ENCODE results near the gene MCF2L2. TPM values are rescaled to one million over a fixed set of nuclear protein-coding genes. Genes with fewer than 3 reads are reported as not detected.

MCF2L2 gene
- polyA plus RNA-seq, 2 of the 4 experiments (the other 2 are of a cell fraction): 0.03 to 0.05 TPM

DNA sequence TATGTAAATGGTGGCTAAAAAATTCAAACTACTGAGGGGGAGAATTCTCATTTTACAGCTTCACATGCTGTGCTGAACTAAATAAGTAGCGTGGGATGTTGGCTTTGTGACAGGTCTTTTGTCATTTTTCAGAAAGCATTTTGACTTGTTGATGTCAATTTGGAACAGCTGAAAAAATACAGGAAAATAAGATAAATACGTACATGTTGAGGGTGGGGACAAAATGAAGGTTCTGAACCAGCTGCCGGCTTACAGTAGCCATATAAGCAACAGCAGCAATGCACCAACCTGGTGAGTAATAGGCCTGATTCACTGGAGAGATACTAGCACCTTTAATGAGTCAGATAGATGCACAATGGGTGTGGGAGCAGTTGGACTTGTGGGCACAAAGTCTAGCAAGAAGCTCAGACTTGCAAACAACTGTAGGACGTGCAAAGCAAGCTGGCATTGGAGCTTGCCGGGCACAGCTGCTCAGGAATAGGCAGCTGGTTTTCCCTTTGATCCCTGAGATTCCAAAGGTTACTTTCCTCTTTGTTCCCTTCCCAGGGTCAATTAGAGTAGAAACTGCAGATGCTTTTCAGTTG is 162.5 kb downstream of the MCF2L2 start:
- H3K4me1 ChIP-seq: peaks cover 26% of the 10 kb centered on the region; the same call in 2 of the 3 replicates
- CTCF ChIA-PET: interaction anchor here (0.6 to 1.8 kb wide), 5 partner anchors 9 to 116 kb away, joined by 3 to 6 read pairs (median 4); no protein-coding TSS in a partner anchor
- no peak overlapping the region for H3K4me3 ChIP-seq
- DNase-seq (ENCODE audit: low read depth in 1 of 2, low spot score in 1 of 2) (peak; percentile 70 to 81), FAIRE-seq (no peak), ATAC-seq (peak; percentile 98)
- TF ChIP-seq SMC3 (IDR thresholded peaks at IDR 0.05) (no peak), RNF2 (IDR thresholded peaks at IDR 0.05; ENCODE audit: borderline replicate concordance, low read depth) (no peak), HDAC2 (IDR thresholded peaks at IDR 0.05) (no peak), NR3C1 (IDR thresholded peaks at IDR 0.05) (no peak), JUNB (IDR thresholded peaks at IDR 0.05) (0 out of 2 replicates have a peak, but pooled peaks have one; percentile 30), CBX8 (IDR thresholded peaks at IDR 0.05) (no peak), PHF8 (IDR thresholded peaks at IDR 0.05; ENCODE audit: borderline replicate concordance, low read depth) (no peak), ZSCAN20 (CRISPR knock-in tag; IDR thresholded peaks at IDR 0.05) (no peak), FOSL2 (IDR thresholded peaks at IDR 0.05) (peak; percentile 51), FOSL2 (CRISPR knock-in tag; IDR thresholded peaks at IDR 0.05) (peak; percentile 82), HEYL (CRISPR knock-in tag; IDR thresholded peaks at IDR 0.05) (no peak), ZNF302 (CRISPR knock-in tag; IDR thresholded peaks at IDR 0.05) (no peak), GATA3 (IDR thresholded peaks at IDR 0.05; ENCODE audit: borderline replicate concordance) (peak; percentile 59; the same call in 1 of the 2 replicates), KDM5A (IDR thresholded peaks at IDR 0.05) (no peak), TP53 (CRISPR knock-in tag; IDR thresholded peaks at IDR 0.05) (no peak)
- TF ChIP-seq, protein P1, sequence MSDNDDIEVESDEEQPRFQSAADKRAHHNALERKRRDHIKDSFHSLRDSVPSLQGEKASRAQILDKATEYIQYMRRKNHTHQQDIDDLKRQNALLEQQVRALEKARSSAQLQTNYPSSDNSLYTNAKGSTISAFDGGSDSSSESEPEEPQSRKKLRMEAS (IDR thresholded peaks at IDR 0.05): peak; percentile 16; the same call in 1 of the 2 replicates
- peak overlapping the region; percentile 64 for H3K4me2 ChIP-seq
- peak overlapping the region; percentile 48 to 79 for H3K27ac ChIP-seq
- H3K9me3 ChIP-seq: no peaks in the 10 kb centered on the region
- POLR2A ChIA-PET: interaction anchor here (0.5 to 2.5 kb wide), 5 partner anchors 8 to 105 kb away, joined by 3 to 12 read pairs (median 5); partner anchors contain the start of gene B3GNT5
- WGBS (ENCODE audit: missing lambda C conversion rate): 17% methylated on average over 5 of the region's 5 CpGs

- no peak overlapping the region for H3K4me3 ChIP-seq
- H3K4me1 ChIP-seq: peaks cover 26% of the 10 kb centered on the region; the same call in 2 of the 3 replicates
- TF ChIP-seq EHMT2 (IDR thresholded peaks at IDR 0.05; ENCODE audit: low read depth): no peak
- TF ChIP-seq FOXS1 (CRISPR knock-in tag; IDR thresholded peaks at IDR 0.05): no peak
- TF ChIP-seq, protein P1 (IDR thresholded peaks at IDR 0.05): no peak
- no peak for TF ChIP-seq JUN (IDR thresholded peaks at IDR 0.05)
- no peak for TF ChIP-seq ZFP36 (IDR thresholded peaks at IDR 0.05; ENCODE audit: borderline replicate concordance, partially characterized antibody)
- TF ChIP-seq RAD21 (conservative IDR thresholded peaks at IDR 0.05 in 1 of 2, IDR thresholded peaks at IDR 0.05 in 1 of 2): no peak
- TF ChIP-seq MAZ (IDR thresholded peaks at IDR 0.05; ENCODE audit: borderline replicate concordance, low read depth, low read length): no peak
- no peak for TF ChIP-seq HDAC2 (IDR thresholded peaks at IDR 0.05)
- no peak for TF ChIP-seq PBX3 (IDR thresholded peaks at IDR 0.05)
- TF ChIP-seq, protein P2, sequence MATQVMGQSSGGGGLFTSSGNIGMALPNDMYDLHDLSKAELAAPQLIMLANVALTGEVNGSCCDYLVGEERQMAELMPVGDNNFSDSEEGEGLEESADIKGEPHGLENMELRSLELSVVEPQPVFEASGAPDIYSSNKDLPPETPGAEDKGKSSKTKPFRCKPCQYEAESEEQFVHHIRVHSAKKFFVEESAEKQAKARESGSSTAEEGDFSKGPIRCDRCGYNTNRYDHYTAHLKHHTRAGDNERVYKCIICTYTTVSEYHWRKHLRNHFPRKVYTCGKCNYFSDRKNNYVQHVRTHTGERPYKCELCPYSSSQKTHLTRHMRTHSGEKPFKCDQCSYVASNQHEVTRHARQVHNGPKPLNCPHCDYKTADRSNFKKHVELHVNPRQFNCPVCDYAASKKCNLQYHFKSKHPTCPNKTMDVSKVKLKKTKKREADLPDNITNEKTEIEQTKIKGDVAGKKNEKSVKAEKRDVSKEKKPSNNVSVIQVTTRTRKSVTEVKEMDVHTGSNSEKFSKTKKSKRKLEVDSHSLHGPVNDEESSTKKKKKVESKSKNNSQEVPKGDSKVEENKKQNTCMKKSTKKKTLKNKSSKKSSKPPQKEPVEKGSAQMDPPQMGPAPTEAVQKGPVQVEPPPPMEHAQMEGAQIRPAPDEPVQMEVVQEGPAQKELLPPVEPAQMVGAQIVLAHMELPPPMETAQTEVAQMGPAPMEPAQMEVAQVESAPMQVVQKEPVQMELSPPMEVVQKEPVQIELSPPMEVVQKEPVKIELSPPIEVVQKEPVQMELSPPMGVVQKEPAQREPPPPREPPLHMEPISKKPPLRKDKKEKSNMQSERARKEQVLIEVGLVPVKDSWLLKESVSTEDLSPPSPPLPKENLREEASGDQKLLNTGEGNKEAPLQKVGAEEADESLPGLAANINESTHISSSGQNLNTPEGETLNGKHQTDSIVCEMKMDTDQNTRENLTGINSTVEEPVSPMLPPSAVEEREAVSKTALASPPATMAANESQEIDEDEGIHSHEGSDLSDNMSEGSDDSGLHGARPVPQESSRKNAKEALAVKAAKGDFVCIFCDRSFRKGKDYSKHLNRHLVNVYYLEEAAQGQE (IDR thresholded peaks at IDR 0.05): no peak
- TF ChIP-seq NFE2L2 (conservative IDR thresholded peaks at IDR 0.05; ENCODE audit: low read length): no peak
- TF ChIP-seq MYC (IDR thresholded peaks at IDR 0.05; ENCODE audit: borderline replicate concordance, low read length): no peak
- TF ChIP-seq CBX8 (IDR thresholded peaks at IDR 0.05): no peak
- DNase-seq (ENCODE audit: low read depth in 1 of 2, low spot score in 1 of 2) (no peak), FAIRE-seq (no peak), ATAC-seq (peak in 1 of 2 experiments; percentile 44; a peak in 3 of 6 replicates)
- ChIA-PET CTCF (interaction anchor here (1.0 to 1.8 kb wide), 5 partner anchors 10 to 117 kb away, joined by 3 to 6 read pairs (median 4); no protein-coding TSS in a partner anchor), POLR2A (interaction anchor here (1.0 to 2.5 kb wide), 3 partner anchors 9 to 21 kb away, joined by 5 to 12 read pairs (median 7); partner anchors contain the start of gene B3GNT5)
- peak overlapping the region; percentile 48 to 79; a peak in 5 of 6 replicates for H3K27ac ChIP-seq
- H3K9me3 ChIP-seq: no peaks in the 10 kb centered on the region
- 89% methylated on average over 13 of the region's 15 CpGs for WGBS (ENCODE audit: missing lambda C conversion rate)
- peak overlapping the region; percentile 64 for H3K4me2 ChIP-seq
These were observed 163.2 kb downstream of the MCF2L2 start for GRCh38 chr3:183265157-183265642.
